Measurements from ENCODE around the gene HORMAD2. TPM values are rescaled to one million over a fixed set of nuclear protein-coding genes. Genes with fewer than 3 reads are reported as not detected.

The HORMAD2 gene
- total and polyA plus RNA-seq, 9 of the 15 experiments (the other 6 are each of a cell fraction or from before 2014, with no cell fraction given) = not detected

- DNase-seq (ENCODE audit: extremely low read depth in 1 of 4, low spot score in 3 of 4) (peak in 1 of 4 experiments; percentile 47), ATAC-seq (peak; percentile 55), FAIRE-seq (peak; percentile 63)
- Histone ChIP-seq H3K9me1 (ENCODE audit: control insufficient read depth, insufficient read depth, low read length) (no peaks in the 10 kb centered on the region), H3K36me3 (ENCODE audit: control insufficient read depth, insufficient read depth, low read length) (no peaks in the 10 kb centered on the region), H4K20me1 (replicated peaks; ENCODE audit: control insufficient read depth, insufficient read depth, low read length) (no peaks in the 10 kb centered on the region), H2AFZ (ENCODE audit: low read depth, low read length) (peak overlapping the region; percentile 83), H3K4me2 (ENCODE audit: insufficient read depth, low read length) (peak overlapping the region; percentile 43), H3K4me3 (no peak overlapping the region), H3K9ac (ENCODE audit: insufficient read depth in 1 of 2, low read depth in 2 of 2, low read length in 2 of 2) (peak overlapping the region in 1 of 2 experiments; percentile 26; a peak in 1 of 4 replicates), H3K79me2 (ENCODE audit: control insufficient read depth, insufficient read depth, low read length) (no peaks in the 10 kb centered on the region), H3K4me1 (replicated peaks in 1 of 2; ENCODE audit: control insufficient read depth in 2 of 2, insufficient read depth in 2 of 2, low read length in 2 of 2) (peaks cover 0 to 19% of the 10 kb centered on the region in 2 experiments; a peak in 3 of 5 replicates), H3K27me3 (ENCODE audit: control insufficient read depth in 2 of 2, insufficient read depth in 2 of 2, low read length in 2 of 2) (no peaks in the 10 kb centered on the region), H3K9me3 (replicated peaks; ENCODE audit: control insufficient read depth, insufficient read depth, low read depth, low read length) (no peaks in the 10 kb centered on the region), H3K27ac (ENCODE audit: extremely low read depth, low read depth, low read length) (0 out of 3 replicates have a peak overlapping the region, but pooled peaks have one; percentile 27)
- CTCF ChIA-PET (ENCODE audit: low intra/inter-chr PET ratio) = no interaction called here
- in situ Hi-C loops (cut with MboI) = no loop called here
- BruUV-seq (replicated peaks) = no TSS peak
- intact Hi-C loops (cut with micrococcal nuclease) = no loop called here
- POLR2A ChIA-PET = interaction anchor here (0.7 to 1.0 kb wide), 4 partner anchors 9 to 17 kb away, joined by 3 to 4 read pairs (median 4); no protein-coding TSS in a partner anchor
- WGBS (ENCODE audit: insufficient coverage, low coverage, missing lambda C conversion rate) = 25% methylated on average over 5 of the region's 5 CpGs
- TF ChIP-seq MEIS2 (IDR thresholded peaks at IDR 0.05; ENCODE audit: partially characterized antibody) (peak; percentile 41), RFX7 (CRISPR knock-in tag; IDR thresholded peaks at IDR 0.05) (no peak), CCAR2 (IDR thresholded peaks at IDR 0.05; ENCODE audit: low read depth, low read length) (no peak), BACH1 (tag; IDR thresholded peaks at IDR 0.05) (peak; percentile 66; the same call in 1 of the 2 replicates), ARID1B (IDR thresholded peaks at IDR 0.05) (0 out of 2 replicates have a peak, but pooled peaks have one; percentile 38), TFE3 (CRISPR knock-in tag; IDR thresholded peaks at IDR 0.05) (no peak), PBX2 (CRISPR knock-in tag; IDR thresholded peaks at IDR 0.05; ENCODE audit: low read depth) (no peak), PBX2 (tag; conservative IDR thresholded peaks at IDR 0.05; ENCODE audit: low read depth) (0 out of 2 replicates have a peak, but pooled peaks have one; percentile 35), ZNF316 (IDR thresholded peaks at IDR 0.05) (no peak), TFAP4 (CRISPR knock-in tag; IDR thresholded peaks at IDR 0.05; ENCODE audit: borderline replicate concordance) (no peak), ZNF175 (CRISPR knock-in tag; IDR thresholded peaks at IDR 0.05; ENCODE audit: low read depth) (peak; percentile 81), TEAD1 (CRISPR knock-in tag; IDR thresholded peaks at IDR 0.05) (no peak), PKNOX1 (IDR thresholded peaks at IDR 0.05) (peak; percentile 34; the same call in 1 of the 2 replicates), ESRRA (IDR thresholded peaks at IDR 0.05; ENCODE audit: borderline replicate concordance, low read depth) (peak; percentile 97), FOSL1 (tag; conservative IDR thresholded peaks at IDR 0.05) (peak; percentile 35; the same call in 1 of the 2 replicates)
These were observed 115.2 kb downstream of the HORMAD2 start for GRCh38 chr22:30195245-30196140.
